Ishikawa (cell line): Measurements from ENCODE around the gene IQCH.

Experiments
- CEBPB ChIP-seq: IDR thresholded peaks from 2 replicates; pipeline ENCODE4 v1.6.1; 2012
- CREB1 ChIP-seq: IDR thresholded peaks from 2 replicates; pipeline ENCODE4 v1.6.1; 2012; ENCODE audit warnings: low read depth
- EGR1 ChIP-seq: IDR thresholded peaks from 2 replicates; pipeline ENCODE4 v1.6.1; 2012
- EP300 ChIP-seq: IDR thresholded peaks from 2 replicates; pipeline ENCODE4 v1.6.1; 2012; ENCODE audit warnings: borderline replicate concordance
- FOXM1 ChIP-seq: IDR thresholded peaks from 2 replicates; pipeline ENCODE4 v1.6.1; 2012; ENCODE audit warnings: low read depth, borderline replicate concordance
- MAX ChIP-seq: IDR thresholded peaks from 2 replicates; pipeline ENCODE4 v1.6.1; 2012
- NFIC ChIP-seq: IDR thresholded peaks from 2 replicates; pipeline ENCODE4 v1.6.1; 2012
- RAD21 ChIP-seq: IDR thresholded peaks from 2 replicates; pipeline ENCODE4 v1.6.1; 2012; ENCODE audit warnings: low read depth
- REST ChIP-seq: IDR thresholded peaks from 2 replicates; pipeline ENCODE4 v1.6.1; 2012; ENCODE audit warnings: low read depth, mild to moderate bottlenecking
- TAF1 ChIP-seq: IDR thresholded peaks from 2 replicates; pipeline ENCODE4 v1.6.1; 2012; ENCODE audit warnings: low read depth, mild to moderate bottlenecking
- TCF12 ChIP-seq: IDR thresholded peaks from 2 replicates; pipeline ENCODE4 v1.6.1; 2012; ENCODE audit warnings: low read depth
- TEAD4 ChIP-seq: IDR thresholded peaks from 2 replicates; pipeline ENCODE4 v1.6.1; 2012
- YY1 ChIP-seq: IDR thresholded peaks from 2 replicates; pipeline ENCODE4 v1.6.1; 2012; ENCODE audit warnings: low read depth
- ZBTB7A ChIP-seq: IDR thresholded peaks from 2 replicates; pipeline ENCODE4 v1.6.1; 2012; ENCODE audit warnings: low read depth
- TF ChIP-seq, protein P1 (sequence below): IDR thresholded peaks from 2 replicates; pipeline ENCODE4 v1.6.1; 2012

The IQCH gene

DNA sequence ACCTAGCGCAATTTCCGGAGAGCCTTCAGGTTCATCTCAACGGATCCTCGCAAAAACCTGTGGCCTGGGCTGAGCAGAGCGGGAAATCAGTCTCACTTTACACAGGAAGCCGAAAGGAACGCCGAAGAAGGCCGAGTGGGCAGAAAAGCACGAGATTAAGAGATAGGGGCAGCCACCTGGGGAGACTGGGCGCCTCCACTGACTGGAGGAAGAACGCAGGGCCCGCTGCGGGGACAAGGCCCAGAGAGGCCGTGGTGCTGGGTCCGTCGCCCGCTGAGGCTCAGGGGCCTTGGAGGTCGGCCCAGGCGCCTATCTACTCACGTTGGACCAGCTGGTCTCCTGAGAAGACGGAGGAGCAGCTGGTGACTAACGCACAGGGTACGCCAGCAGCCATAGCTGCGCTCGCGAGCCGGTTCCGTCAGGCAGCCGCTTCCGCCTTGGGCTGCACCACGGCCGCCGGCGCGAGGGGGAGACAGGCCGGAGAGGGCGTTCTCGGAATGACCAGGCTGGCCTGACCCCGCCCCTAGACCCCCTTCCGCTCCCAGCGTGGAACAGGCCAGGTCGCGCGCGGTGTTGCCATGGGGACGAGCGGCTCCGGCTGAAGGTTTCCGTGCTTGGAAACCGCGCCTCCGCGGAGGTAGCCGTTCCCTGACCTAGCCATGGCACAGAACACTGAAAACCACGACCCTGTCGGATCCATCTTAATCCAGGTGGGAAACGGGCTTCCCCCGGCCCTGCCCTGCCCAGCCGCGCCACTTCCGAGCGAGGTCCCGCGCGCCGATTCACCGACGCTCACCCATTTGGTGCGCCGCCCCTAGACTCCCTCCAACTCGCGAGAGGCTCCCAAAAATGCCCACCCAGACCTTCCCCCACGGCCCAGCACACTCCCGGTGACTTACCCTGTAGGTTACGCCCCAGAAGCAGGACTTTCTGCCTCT lies at the start of gene IQCH, which contains the start of gene AAGAB:
Gene IQCH, plus strand, starts transcription at position 549 of the 938 bp plus-strand sequence. Its CDS starts 111 bp downstream, at position 660.
Gene AAGAB, minus strand, starts transcription at position 424 of the 938 bp plus-strand sequence. Its CDS starts 30 bp downstream, at position 394.
- peak; percentile 73 for TF ChIP-seq MAX
- TF ChIP-seq YY1: peak; percentile 92
- TF ChIP-seq CEBPB: no peak
- TF ChIP-seq REST: no peak
- TF ChIP-seq NFIC: peak; percentile 32; the same call in 1 of the 2 replicates
- TF ChIP-seq TAF1: peak; percentile 97
- peak; percentile 67 for TF ChIP-seq EP300

DNA sequence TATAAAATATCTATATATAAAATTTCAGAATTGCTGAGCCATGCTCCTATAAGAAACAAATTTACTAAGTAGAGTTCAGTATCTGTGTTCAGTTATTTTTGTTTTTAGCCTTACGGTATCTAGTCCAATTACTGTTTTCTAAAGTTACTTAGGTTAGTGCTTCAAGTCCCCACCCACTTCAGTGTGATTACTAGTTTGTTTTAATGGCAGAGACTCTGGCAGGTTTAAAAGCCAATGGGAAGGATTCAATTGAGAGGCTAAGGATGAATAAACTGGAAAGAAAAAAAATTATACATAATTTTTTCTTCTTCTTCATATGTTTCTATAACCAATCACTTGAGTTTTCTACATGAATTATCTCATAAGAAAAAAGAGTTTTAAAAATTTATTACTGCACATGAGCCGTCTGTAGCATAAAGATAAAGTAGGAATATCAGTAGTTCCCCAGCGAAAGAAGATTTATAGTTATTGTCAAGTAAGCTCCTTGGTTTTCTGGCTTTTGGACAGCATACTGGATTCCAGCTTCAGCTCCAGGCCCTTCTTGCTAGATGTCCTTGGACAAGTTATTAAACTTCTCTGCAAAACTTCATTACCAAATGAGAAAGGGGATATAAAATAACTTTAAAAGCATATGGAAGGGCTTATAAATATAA lies 46.9 kb upstream of the IQCH start:
- TF ChIP-seq MAX (no peak), TCF12 (no peak), ZBTB7A (no peak), EP300 (no peak), FOXM1 (no peak)
- TF ChIP-seq, protein P1, sequence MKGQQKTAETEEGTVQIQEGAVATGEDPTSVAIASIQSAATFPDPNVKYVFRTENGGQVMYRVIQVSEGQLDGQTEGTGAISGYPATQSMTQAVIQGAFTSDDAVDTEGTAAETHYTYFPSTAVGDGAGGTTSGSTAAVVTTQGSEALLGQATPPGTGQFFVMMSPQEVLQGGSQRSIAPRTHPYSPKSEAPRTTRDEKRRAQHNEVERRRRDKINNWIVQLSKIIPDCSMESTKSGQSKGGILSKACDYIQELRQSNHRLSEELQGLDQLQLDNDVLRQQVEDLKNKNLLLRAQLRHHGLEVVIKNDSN: no peak

DNA sequence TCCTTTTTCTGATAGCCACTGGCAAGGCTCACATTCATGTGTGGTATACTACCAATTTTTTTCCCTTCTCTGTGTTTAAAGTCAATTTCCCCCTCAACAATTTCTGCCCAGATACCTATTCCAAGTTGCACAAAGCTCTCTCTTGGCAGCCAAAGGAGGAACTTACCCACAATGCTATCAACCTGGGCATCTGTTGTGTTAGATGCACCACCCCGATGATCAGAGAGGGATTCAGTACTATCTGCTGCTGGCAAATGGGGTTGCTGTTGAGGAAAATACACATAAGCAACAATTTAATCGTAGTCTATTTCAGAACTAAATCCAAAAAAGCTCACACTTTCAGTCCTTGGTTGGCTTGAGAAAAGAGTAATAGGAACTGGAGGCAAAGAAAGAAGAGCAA lies 46.2 kb upstream of the IQCH start:
- TF ChIP-seq, protein P1: no peak
- TF ChIP-seq TEAD4 (no peak), EGR1 (no peak), TCF12 (no peak), RAD21 (no peak), MAX (no peak), NFIC (no peak), YY1 (no peak), EP300 (no peak), CEBPB (no peak), REST (no peak), TAF1 (no peak), CREB1 (no peak), ZBTB7A (no peak), FOXM1 (no peak)

DNA sequence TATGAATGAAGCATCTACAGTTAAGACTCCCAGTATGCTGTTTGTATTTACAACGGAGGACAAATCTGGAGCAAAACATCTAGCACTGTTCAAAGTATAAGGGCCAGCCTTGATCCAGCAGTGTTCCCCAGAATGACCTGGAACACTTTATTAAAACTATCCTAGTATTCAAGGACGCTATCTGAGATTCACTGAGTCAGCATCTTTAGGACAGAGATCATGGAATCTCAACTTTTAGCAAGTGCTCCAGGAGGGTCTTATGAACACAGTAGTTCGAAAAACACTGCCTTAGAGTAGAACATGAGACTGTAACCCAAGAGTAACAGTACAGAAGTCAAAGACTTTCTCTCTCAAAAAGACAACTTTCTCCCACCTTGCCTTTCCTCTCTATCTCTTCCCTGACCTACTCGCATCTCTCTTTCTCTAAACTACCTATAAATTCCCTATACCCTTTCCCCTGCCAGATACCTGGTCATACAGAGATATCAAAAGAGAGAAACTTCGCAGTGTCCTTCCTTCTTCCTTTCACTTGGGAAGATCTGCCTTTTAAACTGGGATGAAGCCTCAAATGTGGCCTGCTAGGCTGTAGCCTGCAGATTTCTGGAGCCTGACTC lies 43.9 kb upstream of the IQCH start:
- TF ChIP-seq CREB1: no peak
- no peak for TF ChIP-seq ZBTB7A
- TF ChIP-seq NFIC: no peak
- TF ChIP-seq CEBPB: no peak
- no peak for TF ChIP-seq REST
- TF ChIP-seq, protein P1: no peak
